Peyer's patch (tissue), 4 donors: Measurements from ENCODE around the gene SMPDL3A.
"Not testable (repeated sequence)": the region's sequence is repeated elsewhere in the genome, so short reads cannot be mapped to it uniquely, and the experiment has no call there.

Source experiments
- POLR2A ChIP-seq, 2 donors: fragments of 450-650 bp; IDR thresholded peaks; one replicate each; pipeline ENCODE4 v1.5.1; 2017; ENCODE audit warnings: antibody characterized with exemption in 2 of 2, mild to moderate bottlenecking in 2 of 2, moderate library complexity in 2 of 2
- TF ChIP-seq, protein P1 (sequence below), 6 experiments: fragments of 450-650 bp in 4 of 6; fragments of 200-600 bp in 2 of 6; sonication (generic) in 1 of 6; IDR thresholded peaks; one replicate each; pipeline ENCODE4 v1.5.1; 2017 to 2019; ENCODE audit warnings: antibody characterized with exemption in 6 of 6, mild to moderate bottlenecking in 3 of 6, moderate library complexity in 1 of 6

GRCh38 chr6:122744856-122745255 is 44.2 kb upstream of the SMPDL3A start:
- TF ChIP-seq, protein P1, sequence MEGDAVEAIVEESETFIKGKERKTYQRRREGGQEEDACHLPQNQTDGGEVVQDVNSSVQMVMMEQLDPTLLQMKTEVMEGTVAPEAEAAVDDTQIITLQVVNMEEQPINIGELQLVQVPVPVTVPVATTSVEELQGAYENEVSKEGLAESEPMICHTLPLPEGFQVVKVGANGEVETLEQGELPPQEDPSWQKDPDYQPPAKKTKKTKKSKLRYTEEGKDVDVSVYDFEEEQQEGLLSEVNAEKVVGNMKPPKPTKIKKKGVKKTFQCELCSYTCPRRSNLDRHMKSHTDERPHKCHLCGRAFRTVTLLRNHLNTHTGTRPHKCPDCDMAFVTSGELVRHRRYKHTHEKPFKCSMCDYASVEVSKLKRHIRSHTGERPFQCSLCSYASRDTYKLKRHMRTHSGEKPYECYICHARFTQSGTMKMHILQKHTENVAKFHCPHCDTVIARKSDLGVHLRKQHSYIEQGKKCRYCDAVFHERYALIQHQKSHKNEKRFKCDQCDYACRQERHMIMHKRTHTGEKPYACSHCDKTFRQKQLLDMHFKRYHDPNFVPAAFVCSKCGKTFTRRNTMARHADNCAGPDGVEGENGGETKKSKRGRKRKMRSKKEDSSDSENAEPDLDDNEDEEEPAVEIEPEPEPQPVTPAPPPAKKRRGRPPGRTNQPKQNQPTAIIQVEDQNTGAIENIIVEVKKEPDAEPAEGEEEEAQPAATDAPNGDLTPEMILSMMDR (IDR thresholded peaks at IDR 0.05) = not testable (repeated sequence)
- TF ChIP-seq POLR2A (IDR thresholded peaks at IDR 0.05) = not testable (repeated sequence)
